ENCODE data around the gene STUM.
A peak's percentile ranks its signal among the peaks of the same experiment; 100 is the strongest.

The STUM gene

GRCh38 chr1:226542623-226543103 lies 5.9 kb upstream of the STUM start:
- no peak for TF ChIP-seq CTCF (IDR thresholded peaks at IDR 0.05; ENCODE audit: low read depth, low read length, missing control alignments)
- DNase-seq (ENCODE audit: extremely low read depth, low read depth) = no peak
- no peak overlapping the region for H3K4me3 ChIP-seq (replicated peaks; ENCODE audit: low read depth, low read length)

GRCh38 chr1:226545836-226546596 lies 2.5 kb upstream of the STUM start:
- no peak overlapping the region for H3K4me3 ChIP-seq (replicated peaks; ENCODE audit: low read depth, low read length)

GRCh38 chr1:226546926-226547325 lies 1.6 kb upstream of the STUM start:
- no peak for TF ChIP-seq CTCF (IDR thresholded peaks at IDR 0.05; ENCODE audit: low read depth, low read length, missing control alignments)
- no peak for DNase-seq (ENCODE audit: extremely low read depth, low read depth)
- H3K4me3 ChIP-seq (replicated peaks; ENCODE audit: low read depth, low read length) = no peak overlapping the region

More at GRCh38 chr1:226545836-226546596, 2.5 kb upstream of the STUM start:
- TF ChIP-seq CTCF (IDR thresholded peaks at IDR 0.05; ENCODE audit: low read depth, low read length, missing control alignments) = no peak
- no peak for DNase-seq (ENCODE audit: extremely low read depth, low read depth)

- H3K4me3 ChIP-seq (replicated peaks; ENCODE audit: low read depth, low read length) = no peak overlapping the region
- DNase-seq (ENCODE audit: extremely low read depth, low read depth) = peak; percentile 80
- TF ChIP-seq CTCF (IDR thresholded peaks at IDR 0.05; ENCODE audit: low read depth, low read length, missing control alignments) = peak; percentile 99
Measured at GRCh38 chr1:226547754-226548191, 791 bp upstream of the STUM start.

GRCh38 chr1:226549094-226549936 lies 751 bp downstream of the STUM start:
- TF ChIP-seq CTCF (IDR thresholded peaks at IDR 0.05; ENCODE audit: low read depth, low read length, missing control alignments) = no peak

GRCh38 chr1:226549937-226550671 lies 1.5 kb downstream of the STUM start:
- no peak for DNase-seq (ENCODE audit: extremely low read depth, low read depth)
- no peak overlapping the region for H3K4me3 ChIP-seq (replicated peaks; ENCODE audit: low read depth, low read length)
- peak; percentile 4 for TF ChIP-seq CTCF (IDR thresholded peaks at IDR 0.05; ENCODE audit: low read depth, low read length, missing control alignments)

More at GRCh38 chr1:226549094-226549936, 751 bp downstream of the STUM start:
- no peak overlapping the region for H3K4me3 ChIP-seq (replicated peaks; ENCODE audit: low read depth, low read length)
- DNase-seq (ENCODE audit: extremely low read depth, low read depth) = no peak

All from HFF-Myc (cell line).